GDM1 (cell line): ENCODE data around the gene EHMT1.

Source experiments
- DNase-seq: peaks from one replicate; lab custom pipeline; 2025; lab: John Stamatoyannopoulos, UW

Gene EHMT1

GRCh38 chr9:137787786-137788505 lies 169.1 kb downstream of the EHMT1 start:
- no peak for DNase-seq

GRCh38 chr9:137788561-137789294 lies 169.9 kb downstream of the EHMT1 start:
- DNase-seq: no peak

- DNase-seq: no peak
Measured at GRCh38 chr9:137789295-137789895, 170.6 kb downstream of the EHMT1 start.

GRCh38 chr9:137791947-137792346 lies 173.1 kb downstream of the EHMT1 start:
- no peak for DNase-seq

- DNase-seq: no peak
Measured at GRCh38 chr9:137793196-137793841, 174.5 kb downstream of the EHMT1 start.

GRCh38 chr9:137795156-137795666 lies 176.4 kb downstream of the EHMT1 start:
- DNase-seq: no peak

GRCh38 chr9:137797206-137798120 lies 178.7 kb downstream of the EHMT1 start:
- no peak for DNase-seq

GRCh38 chr9:137798142-137798541 lies 179.3 kb downstream of the EHMT1 start:
- DNase-seq: no peak

- DNase-seq: no peak
Measured at GRCh38 chr9:137798901-137799629, 180.3 kb downstream of the EHMT1 start.

- DNase-seq: no peak
Measured at GRCh38 chr9:137799630-137799983, 180.8 kb downstream of the EHMT1 start.

GRCh38 chr9:137800196-137801022 lies 181.6 kb downstream of the EHMT1 start:
- no peak for DNase-seq

- no peak for DNase-seq
Measured at GRCh38 chr9:137801023-137801319, 182.2 kb downstream of the EHMT1 start.

- DNase-seq: no peak
Measured at GRCh38 chr9:137802021-137802420, 183.2 kb downstream of the EHMT1 start.

GRCh38 chr9:137802521-137803243 lies 183.9 kb downstream of the EHMT1 start:
- no peak for DNase-seq

- no peak for DNase-seq
Measured at GRCh38 chr9:137804908-137805630, 186.3 kb downstream of the EHMT1 start.

- no peak for DNase-seq
Measured at GRCh38 chr9:137807721-137808703, 189.2 kb downstream of the EHMT1 start.

GRCh38 chr9:137809040-137809576 lies 190.3 kb downstream of the EHMT1 start:
- no peak for DNase-seq
